H1 (cell line): Measurements from ENCODE around the gene CACNA1C.

Source experiments
- BACH1 ChIP-seq: IDR thresholded peaks from 2 replicates; pipeline ENCODE4 v1.6.1; 2012; ENCODE audit warnings: low read length, improper control_type of control experiment
- BRCA1 ChIP-seq: IDR thresholded peaks from 2 replicates; pipeline ENCODE4 v1.6.1; 2012; ENCODE audit warnings: low read depth, low read length, improper control_type of control experiment
- CTCF ChIP-seq, 3 experiments: IDR thresholded peaks; 1 replicate in 2 of 3; 2 replicates in 1 of 3; pipeline versions ENCODE4 v1.5.1 to v1.6.1; 2011; ENCODE audit warnings: low read length in 3 of 3, mild to moderate bottlenecking in 3 of 3, inconsistent platforms in 2 of 3, low read depth in 1 of 3, moderate library complexity in 1 of 3; ENCODE audit not compliant: insufficient read depth in 1 of 3; ENCODE audit errors: control extremely low read depth in 1 of 3
- EP300 ChIP-seq, 2 experiments: IDR thresholded peaks; 1 replicate in 1 of 2; 2 replicates in 1 of 2; pipeline ENCODE4 v1.6.1; 2011 to 2012; ENCODE audit warnings: low read depth in 2 of 2, low read length in 2 of 2, mild to moderate bottlenecking in 2 of 2, borderline replicate concordance in 1 of 2, inconsistent platforms in 1 of 2, moderate library complexity in 1 of 2
- GABPA ChIP-seq: IDR thresholded peaks from 2 replicates; pipeline ENCODE4 v1.6.1; 2011; ENCODE audit warnings: mild to moderate bottlenecking, low read length, moderate library complexity, borderline replicate concordance; ENCODE audit not compliant: insufficient read depth
- JUND ChIP-seq: IDR thresholded peaks from 2 replicates; pipeline ENCODE4 v1.6.1; 2011; ENCODE audit warnings: mild to moderate bottlenecking, improper control_type of control experiment, low read length
- NRF1 ChIP-seq: IDR thresholded peaks from 2 replicates; pipeline ENCODE4 v1.6.1; 2011; ENCODE audit warnings: mild to moderate bottlenecking, low read depth, low read length, improper control_type of control experiment
- POLR2A ChIP-seq, 2 experiments: IDR thresholded peaks; 1 replicate in 1 of 2; 2 replicates in 1 of 2; pipeline ENCODE4 v1.6.1; 2011; ENCODE audit warnings: low read depth in 2 of 2, low read length in 2 of 2, mild to moderate bottlenecking in 2 of 2; ENCODE audit errors: control extremely low read depth in 1 of 2
- POLR2AphosphoS5 ChIP-seq: IDR thresholded peaks from 2 replicates; pipeline ENCODE4 v1.6.1; 2011; ENCODE audit warnings: low read depth, low read length
- RAD21 ChIP-seq, 2 experiments: IDR thresholded peaks in 1 of 2; conservative IDR thresholded peaks in 1 of 2; 2 replicates each; pipeline ENCODE4 v1.6.1; 2011; ENCODE audit warnings: low read depth in 2 of 2, low read length in 2 of 2, improper control_type of control experiment in 1 of 2, inconsistent platforms in 1 of 2, mild to moderate bottlenecking in 1 of 2, moderate library complexity in 1 of 2
- TBP ChIP-seq: IDR thresholded peaks from 2 replicates; pipeline ENCODE4 v1.6.1; 2011; ENCODE audit warnings: low read depth, low read length, improper control_type of control experiment
- TEAD4 ChIP-seq: IDR thresholded peaks from 2 replicates; pipeline ENCODE4 v1.6.1; 2012; ENCODE audit warnings: low read depth, low read length, inconsistent platforms, mixed read lengths
- TF ChIP-seq, protein P1 (sequence below): IDR thresholded peaks from 2 replicates; pipeline ENCODE4 v1.6.1; 2012; ENCODE audit warnings: inconsistent platforms

- TF ChIP-seq CTCF (IDR thresholded peaks at IDR 0.05; ENCODE audit: control extremely low read depth in 1 of 3, insufficient read depth in 1 of 3, low read depth in 1 of 3, low read length in 3 of 3), result peak in 2 of 3 experiments; percentile 8 to 15; a peak in 2 of 4 replicates
- no peak for TF ChIP-seq TEAD4
- TF ChIP-seq GABPA, result no peak
- peak in 1 of 2 experiments; percentile 19; a peak in 2 of 4 replicates for TF ChIP-seq RAD21 (IDR thresholded peaks at IDR 0.05 in 1 of 2, conservative IDR thresholded peaks at IDR 0.05 in 1 of 2; ENCODE audit: low read depth in 2 of 2, low read length in 2 of 2)
- no peak for TF ChIP-seq EP300 (IDR thresholded peaks at IDR 0.05; ENCODE audit: borderline replicate concordance in 1 of 2, low read depth in 2 of 2, low read length in 2 of 2)
- no peak for TF ChIP-seq NRF1
- TF ChIP-seq, protein P1, sequence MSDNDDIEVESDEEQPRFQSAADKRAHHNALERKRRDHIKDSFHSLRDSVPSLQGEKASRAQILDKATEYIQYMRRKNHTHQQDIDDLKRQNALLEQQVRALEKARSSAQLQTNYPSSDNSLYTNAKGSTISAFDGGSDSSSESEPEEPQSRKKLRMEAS, result no peak
- TF ChIP-seq BACH1, result no peak
- TF ChIP-seq POLR2A (IDR thresholded peaks at IDR 0.05; ENCODE audit: control extremely low read depth in 1 of 2, low read depth in 2 of 2, low read length in 2 of 2), result no peak
- no peak for TF ChIP-seq POLR2AphosphoS5
- TF ChIP-seq TBP, result no peak
- TF ChIP-seq JUND, result no peak
- no peak for TF ChIP-seq BRCA1
These were observed 145.8 kb downstream of the CACNA1C start for GRCh38 chr12:2198542-2198941.
